ENCODE measurements around the gene UBTD1.

DNA sequence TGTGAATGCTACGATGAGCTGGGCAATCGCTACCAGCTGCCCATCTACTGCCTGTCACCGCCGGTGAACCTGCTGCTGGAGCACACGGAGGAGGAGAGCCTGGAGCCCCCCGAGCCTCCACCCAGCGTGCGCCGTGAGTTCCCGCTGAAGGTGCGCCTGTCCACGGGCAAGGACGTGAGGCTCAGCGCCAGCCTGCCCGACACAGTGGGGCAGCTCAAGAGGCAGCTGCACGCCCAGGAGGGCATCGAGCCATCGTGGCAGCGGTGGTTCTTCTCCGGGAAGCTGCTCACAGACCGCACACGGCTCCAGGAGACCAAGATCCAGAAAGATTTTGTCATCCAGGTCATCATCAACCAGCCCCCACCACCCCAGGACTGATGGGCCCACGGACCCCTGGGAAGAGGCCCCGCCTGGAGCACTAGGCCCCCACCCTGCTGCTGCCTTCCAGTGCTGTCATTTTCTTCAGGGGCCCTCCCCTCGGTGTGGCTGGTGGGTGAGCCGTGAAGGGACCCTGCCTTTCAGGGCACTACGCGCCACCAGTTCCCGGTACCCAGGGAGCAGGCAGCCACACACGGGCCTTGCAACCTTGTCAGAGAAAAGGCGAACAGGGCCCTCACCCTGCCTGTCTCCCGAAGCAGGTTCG, 71.5 kb downstream of the UBTD1 start:
- TF ChIP-seq, protein P1, sequence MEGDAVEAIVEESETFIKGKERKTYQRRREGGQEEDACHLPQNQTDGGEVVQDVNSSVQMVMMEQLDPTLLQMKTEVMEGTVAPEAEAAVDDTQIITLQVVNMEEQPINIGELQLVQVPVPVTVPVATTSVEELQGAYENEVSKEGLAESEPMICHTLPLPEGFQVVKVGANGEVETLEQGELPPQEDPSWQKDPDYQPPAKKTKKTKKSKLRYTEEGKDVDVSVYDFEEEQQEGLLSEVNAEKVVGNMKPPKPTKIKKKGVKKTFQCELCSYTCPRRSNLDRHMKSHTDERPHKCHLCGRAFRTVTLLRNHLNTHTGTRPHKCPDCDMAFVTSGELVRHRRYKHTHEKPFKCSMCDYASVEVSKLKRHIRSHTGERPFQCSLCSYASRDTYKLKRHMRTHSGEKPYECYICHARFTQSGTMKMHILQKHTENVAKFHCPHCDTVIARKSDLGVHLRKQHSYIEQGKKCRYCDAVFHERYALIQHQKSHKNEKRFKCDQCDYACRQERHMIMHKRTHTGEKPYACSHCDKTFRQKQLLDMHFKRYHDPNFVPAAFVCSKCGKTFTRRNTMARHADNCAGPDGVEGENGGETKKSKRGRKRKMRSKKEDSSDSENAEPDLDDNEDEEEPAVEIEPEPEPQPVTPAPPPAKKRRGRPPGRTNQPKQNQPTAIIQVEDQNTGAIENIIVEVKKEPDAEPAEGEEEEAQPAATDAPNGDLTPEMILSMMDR (IDR thresholded peaks at IDR 0.05; ENCODE audit: insufficient read depth, low read length, poor library complexity, severe bottlenecking) = no peak
- TF ChIP-seq EZH2phosphoT487 (conservative IDR thresholded peaks at IDR 0.05; ENCODE audit: low read length) = no peak

All from SU-DHL-6 (cell line).